CD4-positive, alpha-beta T cell (primary cell): ENCODE data around the gene TBX3. TPM values are rescaled to one million over a fixed set of nuclear protein-coding genes. Genes with fewer than 3 reads are reported as not detected.

Experiments used
- ATAC-seq: fragments of 200-7000 bp; cut with Tn5 transposase; one replicate; pipeline ENCODE4 v1.10.0; 2022; ENCODE audit warnings: mild to moderate bottlenecking; ENCODE audit not compliant: poor library complexity
- CTCF ChIA-PET: fragments of 350-600 bp; sonication (Branson Sonifier 250); formaldehyde crosslinking; loops from one replicate; lab custom pipeline; 2021; ENCODE audit warnings: antibody characterized with exemption, inconsistent platforms; lab: Charles Lee
- POLR2A ChIA-PET: fragments of 350-600 bp; sonication (Branson Sonifier 250); formaldehyde crosslinking; loops from one replicate; lab custom pipeline; 2021; ENCODE audit warnings: antibody characterized with exemption, inconsistent platforms; lab: Charles Lee
- DNase-seq, 14 experiments: peaks; one replicate each; pipeline ENCODE4 v3.0.0-alpha.2; 2013 to 2020; ENCODE audit warnings: mixed read lengths in 2 of 14
- H3K27ac ChIP-seq, 2 donors: one replicate each; pipeline versions ENCODE4 v1.5.1 to v1.7.0; 2013; ENCODE audit warnings: low read length in 2 of 2, low read depth in 1 of 2, mild to moderate bottlenecking in 1 of 2
- H3K27me3 ChIP-seq, 2 experiments: 1 replicate in 1 of 2; 2 replicates in 1 of 2; pipeline versions ENCODE4 v1.6.1 to v1.7.0; 2013; ENCODE audit warnings: low read length in 2 of 2, control low read depth in 1 of 2, mild to moderate bottlenecking in 1 of 2, moderate library complexity in 1 of 2; ENCODE audit not compliant: insufficient read depth in 2 of 2, control insufficient read depth in 1 of 2
- H3K36me3 ChIP-seq: one replicate; pipeline ENCODE4 v1.6.1; 2013; ENCODE audit warnings: low read length, control low read depth; ENCODE audit not compliant: insufficient read depth
- H3K4me1 ChIP-seq: one replicate; pipeline ENCODE4 v1.6.1; 2013; ENCODE audit warnings: low read length, control low read depth; ENCODE audit not compliant: insufficient read depth
- H3K4me3 ChIP-seq: one replicate; pipeline ENCODE4 v1.5.1; 2013; ENCODE audit warnings: mild to moderate bottlenecking, low read length, moderate library complexity
- H3K9me3 ChIP-seq, 2 experiments: 1 replicate in 1 of 2; 2 replicates in 1 of 2; pipeline versions ENCODE4 v1.6.1 to v1.7.0; 2013; ENCODE audit warnings: low read length in 2 of 2, mild to moderate bottlenecking in 2 of 2, control low read depth in 1 of 2, moderate library complexity in 1 of 2; ENCODE audit not compliant: control insufficient read depth in 1 of 2, insufficient read depth in 1 of 2
- H3K27ac Mint-ChIP-seq: one replicate; pipeline ENCODE4 v1.8.0; 2020; ENCODE audit warnings: mixed read lengths
- H3K27me3 Mint-ChIP-seq: one replicate; pipeline ENCODE4 v1.8.0; 2021; ENCODE audit warnings: mixed read lengths
- H3K36me3 Mint-ChIP-seq: one replicate; pipeline ENCODE4 v1.8.0; 2021; ENCODE audit warnings: low read depth, mixed read lengths
- H3K4me1 Mint-ChIP-seq: one replicate; pipeline ENCODE4 v1.8.0; 2021; ENCODE audit warnings: low read depth, mixed read lengths
- H3K4me3 Mint-ChIP-seq: one replicate; pipeline ENCODE4 v1.8.0; 2020; ENCODE audit warnings: mild to moderate bottlenecking, mixed read lengths
- H3K9me3 Mint-ChIP-seq: one replicate; pipeline ENCODE4 v1.8.0; 2020; ENCODE audit warnings: mixed read lengths
- CTCF ChIP-seq: fragments of 200-600 bp; IDR thresholded peaks from one replicate; pipeline ENCODE4 v1.8.0; 2022; ENCODE audit warnings: antibody characterized with exemption, mild to moderate bottlenecking
- intact Hi-C, 2 experiments: fragments of 100-400 bp; cut with DNase I in 1 of 2; cut with micrococcal nuclease in 1 of 2; formaldehyde crosslinking; loops; one replicate each; pipeline versions ENCODE4 v1.15.1 to v1.9.0; 2023 to 2025; cut with DNase I, micrococcal nuclease
- total RNA-seq, 174 experiments: library from RNA in 2 of 174; stranded (reverse) in 2 of 174; gene quantifications; one replicate each; pipeline ENCODE4 v1.2.3 and lab custom pipeline; 2021 to 2026

TBX3 gene
- total RNA-seq, 2 experiments from 2014 or later, result 0.08 TPM; not detected in 1

GRCh38 chr12:114690267-114691135 is 6.5 kb upstream of the TBX3 start:
- ATAC-seq, result no peak
- no peak for TF ChIP-seq CTCF

GRCh38 chr12:114689075-114689994 is 5.4 kb upstream of the TBX3 start:
- peaks cover 89 to 96% of the 10 kb centered on the region in 2 experiments for H3K27me3 ChIP-seq
- Mint-ChIP-seq H3K27ac (no peak overlapping the region), H3K9me3 (peaks cover 2% of the 10 kb centered on the region), H3K4me3 (no peak overlapping the region), H3K36me3 (peaks cover under 1% of the 10 kb centered on the region), H3K4me1 (peaks cover 7% of the 10 kb centered on the region), H3K27me3 (peaks cover 93% of the 10 kb centered on the region)
- no peak overlapping the region for H3K4me3 ChIP-seq
- ChIA-PET CTCF (no interaction called here), POLR2A (no interaction called here)
- no peak for ATAC-seq
- DNase-seq, result no peak
- intact Hi-C loops, result no loop called here
- H3K27ac ChIP-seq, result no peak overlapping the region
- no peaks in the 10 kb centered on the region for H3K36me3 ChIP-seq
- peaks cover 0 to 40% of the 10 kb centered on the region in 2 experiments for H3K9me3 ChIP-seq
- no peak for TF ChIP-seq CTCF
- peaks cover 17% of the 10 kb centered on the region for H3K4me1 ChIP-seq

More at GRCh38 chr12:114690267-114691135, 6.5 kb upstream of the TBX3 start:
- Mint-ChIP-seq H3K36me3 (no peaks in the 10 kb centered on the region), H3K9me3 (peaks cover 2% of the 10 kb centered on the region), H3K4me1 (peaks cover 5% of the 10 kb centered on the region), H3K27me3 (peaks cover 94% of the 10 kb centered on the region), H3K4me3 (no peak overlapping the region), H3K27ac (no peak overlapping the region)
- peaks cover 7% of the 10 kb centered on the region for H3K4me1 ChIP-seq
- no peaks in the 10 kb centered on the region for H3K36me3 ChIP-seq
- H3K27ac ChIP-seq, result no peak overlapping the region
- DNase-seq, result no peak
- peaks cover 0 to 33% of the 10 kb centered on the region in 2 experiments for H3K9me3 ChIP-seq
- CTCF ChIA-PET, result no interaction called here
- POLR2A ChIA-PET, result no interaction called here
- intact Hi-C loops, result no loop called here
- no peak overlapping the region for H3K4me3 ChIP-seq
- H3K27me3 ChIP-seq, result peaks cover 91 to 98% of the 10 kb centered on the region in 2 experiments

- Histone ChIP-seq H3K27me3 (peaks cover 89 to 92% of the 10 kb centered on the region in 2 experiments), H3K4me3 (no peak overlapping the region), H3K9me3 (peaks cover 0 to 49% of the 10 kb centered on the region in 2 experiments), H3K27ac (no peak overlapping the region), H3K36me3 (no peaks in the 10 kb centered on the region), H3K4me1 (peaks cover 27% of the 10 kb centered on the region)
- ChIA-PET CTCF (no interaction called here), POLR2A (no interaction called here)
- Mint-ChIP-seq H3K9me3 (peaks cover 2% of the 10 kb centered on the region), H3K27ac (no peak overlapping the region), H3K4me3 (no peak overlapping the region), H3K4me1 (peaks cover 16% of the 10 kb centered on the region), H3K27me3 (peaks cover 93% of the 10 kb centered on the region), H3K36me3 (peaks cover 6% of the 10 kb centered on the region)
- ATAC-seq (no peak), DNase-seq (no peak)
- intact Hi-C loops, result no loop called here
- no peak for TF ChIP-seq CTCF
Observed at GRCh38 chr12:114688256-114688845, 4.4 kb upstream of the TBX3 start.
